Skin epidermis (tissue), 12 donors: ENCODE measurements around the gene ADCY9.
"Not testable (repeated sequence)": the region's sequence is repeated elsewhere in the genome, so short reads cannot be mapped to it uniquely, and the experiment has no call there.

ENCODE experiments used
- H3K27ac ChIP-seq, 21 experiments: fragments of 200-600 bp; sonication (generic) in 11 of 21; one replicate each; pipeline ENCODE4 v1.5.0; 2020; ENCODE audit warnings: mild to moderate bottlenecking in 3 of 21, inconsistent platforms in 2 of 21, moderate library complexity in 2 of 21
- H3K4me3 ChIP-seq, 7 experiments: fragments of 200-600 bp; sonication (generic) in 2 of 7; one replicate each; pipeline ENCODE4 v1.5.0; 2020; ENCODE audit warnings: inconsistent platforms in 2 of 7, mild to moderate bottlenecking in 2 of 7, moderate library complexity in 1 of 7

Gene ADCY9

DNA sequence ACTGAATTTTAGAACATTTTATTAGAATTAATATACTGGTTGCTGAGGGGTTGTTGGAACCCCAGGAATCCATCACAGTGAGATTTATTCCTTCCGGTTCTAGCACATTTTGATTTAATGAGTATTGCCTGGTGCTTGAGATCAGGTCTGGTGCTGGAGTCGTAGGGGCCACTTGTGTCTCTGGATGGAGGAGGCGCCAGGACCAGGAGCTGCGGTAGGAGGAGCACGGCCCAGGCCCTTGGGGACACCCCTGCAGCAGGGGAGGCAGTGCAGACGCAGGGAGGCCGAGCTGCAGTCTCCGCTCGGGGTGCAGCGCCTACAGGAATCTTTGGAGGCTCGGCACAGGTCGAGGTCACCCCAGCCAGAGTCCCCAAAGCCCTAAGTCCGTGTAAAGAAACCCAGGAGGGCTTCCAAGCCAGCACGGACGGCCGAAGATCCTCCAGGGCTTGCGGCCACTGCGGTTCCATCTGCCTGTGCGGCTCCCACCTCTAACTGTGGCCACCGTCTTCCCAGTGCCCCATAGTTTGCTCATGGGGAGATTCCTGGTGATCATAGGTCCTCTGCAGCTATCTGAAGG is 169.6 kb downstream of the ADCY9 start:
- Histone ChIP-seq H3K27ac (no peak overlapping the region), H3K4me3 (no peak overlapping the region)

DNA sequence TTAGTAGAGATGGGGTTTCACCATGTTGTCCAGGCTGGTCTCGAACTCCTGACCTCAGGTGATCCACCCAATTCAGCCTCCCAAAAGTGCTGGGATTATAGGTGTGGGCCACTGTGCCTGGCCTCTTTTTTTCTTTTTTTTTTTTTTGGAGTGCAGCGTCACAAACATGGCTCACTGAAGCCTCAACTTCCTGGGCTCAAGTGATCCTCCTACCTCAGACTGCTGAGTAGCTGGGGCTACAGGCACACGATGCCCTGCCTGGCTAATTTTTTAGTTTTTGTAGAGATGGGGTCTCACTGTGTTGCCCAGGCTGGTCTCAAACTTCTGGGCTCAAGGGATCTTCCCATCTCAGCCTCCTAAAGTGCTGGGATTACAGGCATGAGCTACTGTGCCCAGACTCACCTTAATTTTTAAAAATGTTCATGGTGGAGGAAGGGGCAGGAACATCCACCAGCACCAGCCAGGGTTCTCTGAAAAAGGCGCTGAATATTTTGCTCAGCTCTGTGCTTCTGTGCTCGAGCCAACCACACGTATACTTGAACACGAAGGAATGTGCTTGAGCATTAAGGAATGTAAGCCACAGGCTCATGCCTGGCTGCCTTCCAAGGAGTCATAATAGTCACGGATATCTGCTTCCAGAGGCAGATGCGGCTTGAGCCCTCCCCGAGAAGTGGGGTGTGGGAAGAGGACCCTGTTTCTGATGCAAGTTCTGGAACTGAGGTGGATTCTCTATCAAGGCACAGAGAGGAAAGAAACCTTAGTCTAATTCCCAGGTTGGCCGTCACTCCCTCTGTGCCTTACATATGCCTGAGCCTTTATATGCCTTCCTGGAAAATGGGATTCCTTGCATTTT is 170.3 kb downstream of the ADCY9 start:
- no peak overlapping the region for H3K4me3 ChIP-seq
- no peak overlapping the region for H3K27ac ChIP-seq

DNA sequence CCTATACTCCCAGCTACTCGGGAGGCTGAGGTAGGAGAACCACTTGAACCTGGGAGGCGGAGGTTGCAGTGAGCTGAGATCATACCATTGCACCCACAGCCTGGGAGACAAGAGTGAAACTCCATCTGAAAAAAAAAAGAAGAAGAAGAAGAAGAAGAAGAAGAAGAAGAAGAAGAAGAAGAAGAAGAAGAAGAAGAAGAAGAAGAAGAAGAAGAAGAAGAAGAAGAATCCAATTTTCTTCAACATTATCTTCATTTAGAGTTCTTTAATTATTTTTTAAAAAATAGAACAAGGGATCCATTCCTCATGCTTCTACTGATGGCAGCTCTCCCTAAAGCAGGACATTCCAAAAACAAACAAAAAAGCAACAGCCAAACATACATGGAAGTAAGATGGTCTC is 171.8 kb downstream of the ADCY9 start:
- not testable (repeated sequence) for H3K4me3 ChIP-seq, H3K27ac ChIP-seq

DNA sequence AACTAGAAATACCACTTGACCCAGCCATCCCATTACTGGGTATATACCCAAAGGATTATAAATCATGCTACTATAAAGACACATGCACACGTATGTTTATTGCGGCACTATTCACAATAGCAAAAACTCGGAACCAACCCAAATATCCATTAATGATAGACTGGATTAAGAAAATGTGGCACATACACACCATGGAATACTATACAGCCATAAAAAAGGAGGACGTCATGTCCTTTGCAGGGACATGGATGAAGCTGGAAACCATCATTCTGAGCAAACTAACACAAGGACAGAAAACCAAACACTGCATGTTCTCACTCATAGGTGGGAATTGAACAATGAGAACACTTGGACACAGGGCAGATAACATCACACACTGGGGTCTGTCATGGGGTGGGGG is 174.1 kb downstream of the ADCY9 start:
- H3K4me3 ChIP-seq, H3K27ac ChIP-seq: not testable (repeated sequence)

DNA sequence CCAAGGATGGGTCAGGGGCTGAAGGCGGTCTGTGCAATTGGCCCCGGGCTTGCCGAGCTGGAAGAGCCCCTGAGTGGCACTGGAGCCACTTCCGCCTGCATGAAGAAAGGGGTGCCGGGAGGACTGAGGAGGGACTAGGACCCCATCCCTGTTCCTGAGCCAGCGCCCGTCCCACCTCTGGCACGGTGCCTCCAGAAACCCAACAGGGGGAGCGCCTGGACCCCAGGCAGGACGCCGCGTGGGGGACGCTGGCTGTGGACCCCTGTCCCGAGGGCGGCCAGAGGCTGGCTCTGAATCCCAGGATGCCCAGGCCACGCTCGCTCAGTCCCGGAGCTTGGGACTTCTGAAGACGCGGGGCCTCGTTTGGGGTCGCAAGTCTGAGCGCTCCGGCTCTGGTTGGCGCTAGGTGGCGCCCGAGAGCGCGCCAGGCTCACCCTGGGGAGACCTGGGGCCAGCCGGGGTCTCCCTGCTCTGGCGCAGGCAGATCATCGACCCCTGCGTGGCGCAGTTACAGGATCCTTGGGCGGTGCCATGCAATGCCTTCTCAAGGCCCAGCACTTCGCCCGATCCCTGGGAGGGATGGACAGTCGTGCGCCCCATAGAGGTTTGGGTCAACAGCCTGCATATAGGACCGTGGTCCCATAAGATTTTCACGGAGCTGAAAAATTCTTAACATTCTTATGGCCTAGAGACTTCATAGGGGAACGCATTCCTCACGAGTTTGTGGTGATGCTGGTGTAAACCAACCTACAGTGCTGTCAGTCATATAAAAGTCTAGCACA is 177.2 kb downstream of the ADCY9 start:
- Histone ChIP-seq H3K27ac (peak overlapping the region in 3 of 21 experiments; percentile 53 to 65 (median 59)), H3K4me3 (peak overlapping the region in 6 of 7 experiments; percentile 3 to 46 (median 18))

DNA sequence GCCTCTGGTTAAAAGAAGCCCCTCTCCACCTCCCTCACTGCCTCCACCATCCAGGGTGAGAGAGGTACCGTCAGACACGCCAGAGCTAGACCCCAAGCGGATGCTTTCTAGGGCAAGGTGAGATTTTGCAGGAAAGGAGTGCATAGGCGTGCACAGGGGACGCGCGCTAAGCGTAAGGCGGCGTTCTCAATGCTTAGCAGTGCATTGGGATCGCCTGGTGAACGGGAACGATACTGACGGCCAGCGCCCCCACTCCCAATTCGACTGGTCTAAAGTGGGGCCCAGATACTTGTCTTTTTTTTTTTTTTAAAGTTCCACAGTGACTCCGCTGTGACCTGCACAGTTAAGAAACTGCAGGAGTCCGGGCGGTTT is 177.8 kb downstream of the ADCY9 start:
- Histone ChIP-seq H3K4me3 (peak overlapping the region in 4 of 7 experiments; percentile 3 to 46 (median 18)), H3K27ac (no peak overlapping the region)

DNA sequence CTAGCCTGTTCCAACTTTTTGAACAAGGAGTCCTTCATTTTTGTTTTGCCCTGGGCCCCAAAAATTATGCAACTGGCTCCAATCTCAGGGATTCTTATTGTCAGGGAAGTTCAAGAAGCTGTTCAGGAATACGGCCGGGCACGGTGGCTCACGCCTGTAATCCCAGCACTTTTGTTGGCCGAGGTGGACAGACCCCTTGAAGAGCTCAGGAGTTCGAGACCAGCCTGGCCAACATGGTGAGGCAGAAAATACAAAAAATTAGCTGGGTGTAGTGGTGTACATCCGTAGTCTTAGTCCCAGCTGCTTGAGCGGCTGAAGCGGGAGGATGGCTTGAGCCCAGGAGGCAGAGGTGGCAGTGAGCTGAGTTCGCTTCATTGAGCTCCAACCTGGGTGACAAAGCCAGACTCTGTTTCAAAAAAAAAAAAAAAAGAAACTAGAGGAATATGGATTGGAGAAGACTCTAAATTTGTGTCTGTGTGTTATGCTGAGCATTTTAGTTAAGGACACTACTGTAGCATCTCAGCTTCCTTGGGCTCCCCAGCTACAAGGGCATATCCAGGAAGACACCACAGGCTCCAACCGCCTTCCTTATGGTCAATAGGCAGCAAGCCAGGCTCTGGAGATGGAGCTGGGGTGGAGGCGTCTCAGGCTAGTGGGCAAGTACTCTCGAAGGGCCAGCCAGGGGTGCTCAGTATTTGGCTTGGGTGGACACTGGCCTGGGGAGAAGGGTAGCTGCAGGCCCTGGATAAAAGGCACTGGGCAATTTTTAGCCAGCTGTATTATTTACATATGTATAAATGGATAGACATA is 179.0 kb downstream of the ADCY9 start:
- Histone ChIP-seq H3K27ac (no peak overlapping the region), H3K4me3 (no peak overlapping the region)

DNA sequence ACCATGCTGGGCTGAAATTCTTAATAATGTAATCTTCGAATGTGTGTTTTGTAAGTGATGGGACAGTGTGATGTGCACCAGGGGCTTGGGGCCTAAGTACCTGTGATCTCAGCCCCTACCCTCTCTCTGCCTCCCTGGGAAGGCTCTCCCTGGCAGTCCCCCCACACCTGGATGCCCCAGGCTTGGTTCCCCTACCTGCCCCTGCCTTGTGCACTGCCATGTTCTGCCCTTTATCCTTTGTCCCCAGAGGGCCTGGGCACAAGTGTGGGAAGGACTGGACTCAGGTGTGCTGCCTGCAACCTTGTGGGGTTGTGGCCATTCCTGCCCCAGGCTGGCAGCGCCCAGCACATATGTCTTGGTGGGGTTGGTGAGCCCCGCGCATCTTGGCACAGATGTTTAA is 180.3 kb downstream of the ADCY9 start:
- H3K27ac ChIP-seq, result no peak overlapping the region

DNA sequence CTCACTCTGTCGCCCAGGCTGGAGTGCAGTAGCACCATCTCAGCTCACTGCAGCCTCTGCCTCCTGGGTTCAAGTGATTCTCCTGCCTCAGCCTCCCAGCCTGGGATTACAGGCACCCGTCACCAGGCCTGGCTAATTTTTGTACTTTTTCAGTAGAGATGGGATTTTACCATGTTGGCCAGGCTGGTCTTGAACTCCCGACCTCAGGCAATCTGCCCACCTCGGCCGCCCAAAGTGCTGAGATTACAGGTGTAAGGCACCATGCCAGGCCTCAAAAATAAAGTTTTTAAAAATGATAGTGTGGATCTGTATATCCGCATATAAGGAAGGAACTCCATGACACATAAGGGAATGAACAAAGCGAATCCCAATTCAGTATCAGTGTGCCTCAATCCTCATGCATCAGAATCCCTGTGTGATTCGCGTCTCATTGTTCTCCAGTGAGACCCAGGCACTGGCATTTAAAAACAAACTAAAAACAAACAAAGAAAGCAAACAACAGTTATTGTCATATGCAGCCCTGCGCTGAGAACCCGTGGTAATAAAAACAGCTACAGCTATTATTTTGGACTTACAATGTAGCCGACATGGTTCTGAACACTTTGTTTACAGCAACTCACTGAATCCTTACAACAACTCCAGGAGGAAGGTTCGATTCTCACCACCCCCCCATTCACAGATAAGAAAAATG is 181.6 kb downstream of the ADCY9 start:
- no peak overlapping the region for H3K27ac ChIP-seq
- H3K4me3 ChIP-seq, result no peak overlapping the region

More for the DNA sequence above, 180.3 kb downstream of the ADCY9 start:
- H3K4me3 ChIP-seq, result no peak overlapping the region

DNA sequence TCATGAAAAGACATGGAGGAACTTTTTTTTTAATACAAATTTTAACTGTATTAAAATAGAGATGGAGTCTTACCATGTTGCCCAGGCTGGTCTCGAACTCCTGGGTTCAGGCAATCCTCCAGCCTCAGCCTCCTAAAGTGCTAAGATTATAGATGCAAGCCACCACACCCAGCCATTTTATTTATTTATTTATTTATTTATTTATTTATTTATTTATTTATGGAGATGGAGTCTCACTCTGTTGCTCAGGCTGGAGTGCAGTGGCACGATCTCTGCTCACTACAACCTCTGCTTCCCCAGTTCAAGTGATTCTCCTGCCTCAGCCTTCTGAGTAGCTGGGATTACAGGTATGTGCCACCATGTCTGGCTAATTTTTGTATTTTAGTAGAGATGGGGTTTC is 189.1 kb downstream of the ADCY9 start:
- H3K27ac ChIP-seq, H3K4me3 ChIP-seq: not testable (repeated sequence)

DNA sequence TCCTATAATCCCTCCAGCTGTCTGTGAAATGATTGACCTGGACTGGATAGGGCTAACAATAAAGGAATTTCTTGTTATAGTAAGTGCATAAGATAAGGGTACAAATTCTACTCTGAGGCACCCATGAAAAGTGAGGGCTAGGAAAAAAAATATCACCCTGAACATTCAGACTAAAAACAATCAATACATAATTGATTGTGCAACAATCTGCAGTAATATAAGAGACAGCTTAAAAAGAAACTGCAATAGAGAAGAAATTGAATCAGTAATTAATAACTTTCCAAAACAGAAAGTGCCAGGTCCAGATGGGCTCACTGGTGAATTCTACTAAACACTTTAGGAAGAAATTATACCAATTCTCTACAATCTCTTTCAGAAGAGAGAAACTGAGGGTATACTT is 191.5 kb downstream of the ADCY9 start:
- no peak overlapping the region for H3K4me3 ChIP-seq
- no peak overlapping the region for H3K27ac ChIP-seq

DNA sequence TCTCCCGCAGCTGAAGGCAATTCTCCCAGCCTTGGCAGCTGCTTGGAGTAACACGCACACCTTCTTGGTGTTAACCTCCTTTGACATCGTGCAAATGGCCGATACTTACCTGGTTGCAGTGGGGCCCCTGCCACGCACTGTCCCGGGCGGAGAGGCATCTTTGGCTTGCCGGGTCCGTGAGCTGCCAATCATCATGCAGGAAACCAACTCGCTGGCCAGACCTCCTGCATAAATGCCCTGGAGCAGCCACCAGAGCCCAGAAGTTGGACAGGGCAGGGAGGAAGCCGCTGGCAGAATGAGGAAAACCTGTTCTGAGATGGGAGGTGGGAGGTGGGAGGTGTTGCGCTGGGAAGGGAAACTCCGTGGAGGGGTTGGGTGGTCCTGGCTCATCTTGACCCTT is 194.0 kb downstream of the ADCY9 start:
- no peak overlapping the region for H3K27ac ChIP-seq
- no peak overlapping the region for H3K4me3 ChIP-seq

DNA sequence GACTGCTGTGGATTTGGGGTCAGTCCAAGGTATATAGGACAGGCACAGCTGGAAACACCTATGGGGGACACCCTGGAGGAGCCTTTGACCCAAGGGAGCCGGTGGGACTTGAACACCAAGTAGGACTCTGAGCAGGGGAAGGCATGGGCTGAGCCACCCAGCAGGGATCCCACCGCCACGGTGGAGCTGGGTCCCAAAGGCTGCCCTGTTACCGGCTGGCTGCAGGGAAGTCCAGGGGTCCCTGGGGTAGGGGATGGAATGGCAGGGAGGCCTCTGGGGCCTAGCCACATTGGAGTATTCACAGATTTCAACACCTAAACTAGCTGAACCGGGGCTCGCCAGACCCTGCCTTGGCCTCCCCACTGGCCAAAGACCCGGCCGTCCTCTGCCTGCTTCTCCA is 196.0 kb downstream of the ADCY9 start:
- Histone ChIP-seq H3K27ac (no peak overlapping the region), H3K4me3 (no peak overlapping the region)

DNA sequence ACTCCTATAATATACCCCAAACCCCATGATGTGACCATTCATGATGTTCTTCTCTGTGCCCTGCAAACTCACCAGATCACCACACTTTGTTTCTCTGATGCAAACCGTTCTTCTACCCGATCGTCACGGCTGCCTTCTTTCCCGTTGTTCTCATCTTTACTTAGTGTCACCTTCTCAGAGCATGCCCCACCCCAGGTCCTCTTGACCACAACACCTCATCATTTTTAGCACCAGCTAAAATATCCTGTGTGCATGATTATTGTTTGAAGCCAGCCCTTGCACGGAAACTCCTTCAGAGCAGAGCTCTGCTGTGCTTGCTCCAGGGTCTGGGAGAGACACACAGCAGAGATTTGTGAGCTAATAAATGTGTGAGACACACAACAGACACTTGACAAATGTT is 196.8 kb downstream of the ADCY9 start:
- H3K4me3 ChIP-seq, result no peak overlapping the region
- H3K27ac ChIP-seq, result no peak overlapping the region

DNA sequence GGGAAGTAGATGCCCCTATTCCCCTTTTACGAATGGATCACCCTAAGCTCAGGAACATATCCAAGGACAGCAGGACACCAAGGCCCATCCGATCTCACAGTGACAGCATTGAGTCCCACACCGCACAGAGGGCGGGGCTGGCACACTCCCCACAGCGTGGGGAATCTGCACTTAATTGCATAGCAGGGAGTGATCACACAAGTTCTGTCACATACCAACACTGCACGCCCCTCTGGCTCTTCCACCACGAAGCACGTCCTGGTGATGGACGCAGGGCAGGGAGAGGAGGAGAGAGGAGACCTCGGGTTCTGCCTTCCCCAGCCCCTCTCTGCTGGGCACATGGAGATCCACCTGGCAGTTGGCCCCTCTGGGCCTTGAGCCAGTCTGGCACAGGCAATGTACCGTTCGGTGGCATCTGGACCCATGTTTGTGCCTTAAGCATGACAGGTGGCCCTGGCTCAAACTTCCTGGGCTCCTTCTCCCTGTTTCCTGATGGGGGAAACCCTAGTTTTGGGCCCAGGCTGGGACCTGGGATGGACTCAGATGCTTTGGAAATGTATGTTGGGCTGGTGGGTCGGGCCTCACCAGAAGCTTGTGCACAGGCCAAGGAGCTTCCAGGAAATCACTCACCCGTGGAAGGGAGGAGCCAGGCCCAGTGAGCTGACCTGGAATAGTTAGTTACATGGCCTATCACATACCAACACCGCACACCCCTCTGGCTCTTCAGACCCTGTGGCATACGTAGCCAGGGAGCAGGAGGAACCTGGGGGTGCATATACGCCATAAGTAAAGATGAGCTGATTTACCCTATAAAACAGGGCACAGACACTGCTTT is 200.6 kb downstream of the ADCY9 start:
- Histone ChIP-seq H3K4me3 (no peak overlapping the region), H3K27ac (no peak overlapping the region)

DNA sequence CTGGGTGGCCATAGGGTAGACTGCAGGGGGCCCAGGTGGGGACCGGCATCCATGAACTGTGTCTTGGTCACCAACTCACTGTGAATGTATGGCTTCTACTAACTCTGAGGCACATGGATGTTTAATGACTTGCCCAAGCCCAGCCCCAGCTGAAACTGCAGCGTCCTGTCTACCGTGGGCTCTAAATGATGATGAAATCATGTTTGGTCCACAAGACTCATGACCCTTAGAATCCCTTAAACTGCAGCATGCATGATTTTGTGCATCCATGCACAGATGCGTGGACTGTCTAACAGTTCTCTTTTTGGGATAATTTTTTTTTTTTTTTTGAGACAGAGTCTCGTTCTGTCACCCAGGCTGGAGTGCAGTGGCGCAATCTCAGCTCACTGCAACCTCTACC is 203.3 kb downstream of the ADCY9 start:
- Histone ChIP-seq H3K4me3 (no peak overlapping the region), H3K27ac (no peak overlapping the region)
